ENCODE results near the gene PCDH9.

GRCh38 chr13:66328476-66328875, 901.7 kb downstream of the PCDH9 start:
- no peak for TF ChIP-seq EZH2phosphoT487 (IDR thresholded peaks at IDR 0.05; ENCODE audit: insufficient read depth, low read depth)
- TF ChIP-seq EZH2 (IDR thresholded peaks at IDR 0.05; ENCODE audit: insufficient read depth, poor library complexity, severe bottlenecking) = no peak
